Hippocampal formation (tissue), 2 donors: ENCODE results near the gene ZNF79.
"Not testable (repeated sequence)": the region's sequence is repeated elsewhere in the genome, so short reads cannot be mapped to it uniquely, and the experiment has no call there.

ENCODE experiments used
- DNase-seq, 2 donors: peaks; one replicate each; lab custom pipeline; 2025; lab: John Stamatoyannopoulos, UW

Gene ZNF79

GRCh38 chr9:127455324-127455992 lies 31.3 kb downstream of the ZNF79 start:
- no peak for DNase-seq

- DNase-seq = no peak
Measured at GRCh38 chr9:127457191-127457878, 33.2 kb downstream of the ZNF79 start.

- DNase-seq = no peak
Measured at GRCh38 chr9:127458921-127459320, 34.7 kb downstream of the ZNF79 start.

DNA sequence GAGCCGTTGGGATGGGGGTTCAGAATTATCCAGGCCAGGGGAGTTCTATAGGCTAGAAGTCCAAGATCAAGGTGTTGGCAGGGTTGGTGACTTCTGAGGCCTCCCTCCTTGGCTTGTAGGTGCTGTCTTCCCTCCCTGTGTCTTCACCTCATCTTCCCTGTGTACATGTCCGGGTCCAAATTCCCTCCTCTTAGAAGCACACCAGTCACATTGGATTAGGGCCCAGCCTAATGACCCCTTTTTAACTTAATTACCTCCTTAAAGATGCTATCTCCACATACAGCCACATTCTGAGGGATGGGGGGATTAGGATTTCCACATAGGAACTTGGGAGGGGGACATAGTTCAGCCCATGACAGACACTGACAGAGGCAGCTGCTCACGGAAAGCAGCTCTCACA lies 39.2 kb downstream of the ZNF79 start:
- DNase-seq = no peak

- no peak for DNase-seq
Measured at GRCh38 chr9:127463911-127464310, 39.7 kb downstream of the ZNF79 start.

DNA sequence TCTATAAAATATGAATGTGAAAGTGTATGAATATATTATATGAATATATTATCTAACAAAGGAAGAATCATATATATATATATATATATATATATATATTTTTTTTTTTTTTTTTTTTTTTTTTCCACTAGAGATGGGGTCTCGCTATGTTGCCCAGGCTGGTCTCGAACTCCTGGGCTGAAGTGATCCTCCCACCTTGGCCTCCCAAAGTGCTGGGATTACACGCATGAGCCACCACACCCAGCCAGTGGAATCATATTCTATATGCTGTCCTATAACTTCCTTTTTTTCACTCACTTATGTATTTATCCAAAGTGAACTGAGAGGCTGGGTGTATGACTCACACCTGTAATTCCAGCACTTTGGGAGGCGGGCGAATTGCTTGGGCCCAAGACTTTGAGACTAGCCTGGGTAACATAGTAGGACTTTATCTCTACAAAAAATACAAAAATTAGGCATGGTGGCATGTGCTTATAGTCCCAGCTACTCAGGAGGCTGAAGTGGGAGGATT lies 42.3 kb downstream of the ZNF79 start:
- not testable (repeated sequence) for DNase-seq

- no peak for DNase-seq
Measured at GRCh38 chr9:127467621-127468020, 43.4 kb downstream of the ZNF79 start.

GRCh38 chr9:127470662-127471061 lies 46.5 kb downstream of the ZNF79 start:
- DNase-seq = no peak

DNA sequence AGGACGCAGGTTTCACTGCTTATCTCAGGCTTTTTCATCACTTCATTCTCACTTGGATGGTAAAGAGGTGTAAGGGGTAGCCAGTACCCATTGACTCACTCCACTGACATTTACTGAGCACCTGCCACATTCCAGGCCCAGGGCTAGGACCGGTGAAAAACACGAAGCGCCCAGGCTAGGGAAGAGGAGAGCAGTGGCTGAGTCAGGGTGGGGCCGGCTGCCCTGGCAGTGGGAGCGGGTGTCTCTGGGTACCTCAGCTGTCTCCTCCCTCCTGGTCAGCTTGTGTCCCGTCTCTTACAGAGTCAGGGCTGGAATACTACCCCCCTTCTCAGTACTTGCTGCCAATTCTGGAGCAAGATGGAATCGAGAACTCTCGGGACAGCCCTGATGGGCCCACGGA lies 49.3 kb downstream of the ZNF79 start:
- no peak for DNase-seq

- DNase-seq = no peak
Measured at GRCh38 chr9:127473932-127474331, 49.8 kb downstream of the ZNF79 start.

- DNase-seq = no peak
Measured at GRCh38 chr9:127474592-127474991, 50.4 kb downstream of the ZNF79 start.

DNA sequence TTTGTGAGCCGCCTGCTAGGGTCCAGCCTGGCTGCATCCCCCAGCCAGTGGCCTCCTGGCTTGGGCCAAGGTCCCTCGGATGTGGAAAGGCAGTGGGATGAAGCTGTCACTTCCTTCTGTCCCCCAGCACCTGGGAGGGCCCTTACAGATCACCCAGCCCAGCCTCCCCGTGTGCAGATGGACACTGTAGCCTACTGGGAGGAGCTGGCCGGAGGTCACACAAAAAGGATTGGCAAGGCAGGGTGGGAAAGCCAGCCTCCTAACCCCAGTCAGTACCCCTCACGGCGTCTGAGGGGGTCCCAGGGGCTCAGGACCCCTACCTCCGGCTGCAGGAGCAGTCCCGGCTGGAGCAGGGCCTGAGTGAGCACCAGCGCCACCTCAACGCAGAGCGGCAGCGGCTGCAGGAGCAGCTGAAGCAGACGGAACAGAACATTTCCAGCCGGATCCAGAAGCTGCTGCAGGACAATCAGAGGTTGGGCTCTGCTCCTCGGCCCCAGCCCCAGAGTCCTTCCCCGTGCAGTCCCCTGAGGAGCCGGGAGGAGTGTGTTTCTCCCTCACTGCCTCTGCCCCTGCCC lies 55.4 kb downstream of the ZNF79 start:
- DNase-seq = no peak

GRCh38 chr9:127482662-127483061 lies 58.5 kb downstream of the ZNF79 start:
- DNase-seq = no peak

GRCh38 chr9:127485995-127486394 lies 61.8 kb downstream of the ZNF79 start:
- DNase-seq = no peak

- DNase-seq = no peak
Measured at GRCh38 chr9:127488946-127489345, 64.8 kb downstream of the ZNF79 start.

DNA sequence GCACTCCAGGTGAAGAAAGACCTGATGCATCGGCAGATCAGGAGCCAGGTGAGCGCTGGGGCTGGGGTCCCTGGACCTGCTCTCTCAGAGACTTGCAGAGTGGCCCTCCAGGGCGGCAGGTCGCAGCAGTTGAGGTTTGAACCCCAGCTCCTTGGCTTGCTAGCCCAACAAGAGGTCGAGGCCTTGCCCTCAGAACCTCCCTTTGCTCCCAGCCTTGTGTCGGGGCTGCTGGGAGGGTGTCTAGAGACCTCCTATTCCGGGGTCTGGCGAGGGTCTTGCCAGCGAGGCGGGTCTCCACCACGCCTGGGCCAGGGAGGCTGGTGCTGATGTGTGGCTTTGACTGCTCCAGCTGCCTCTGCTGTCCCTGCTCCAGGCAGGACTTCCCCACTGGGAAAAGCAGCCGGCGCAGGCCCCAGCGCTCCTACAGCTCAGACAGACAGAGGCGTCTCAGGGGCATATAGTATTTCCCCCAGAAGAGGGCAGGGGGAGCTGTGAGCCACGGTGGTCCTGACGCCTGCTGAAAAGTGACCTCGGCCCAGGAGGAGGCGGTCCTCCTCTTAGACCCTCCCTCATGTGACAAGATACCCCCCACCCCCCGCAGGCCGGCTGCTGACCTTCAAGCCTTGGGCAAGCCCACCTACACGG lies 65.4 kb downstream of the ZNF79 start:
- no peak for DNase-seq

- DNase-seq = no peak
Measured at GRCh38 chr9:127490535-127491230, 66.5 kb downstream of the ZNF79 start.

- no peak for DNase-seq
Measured at GRCh38 chr9:127491516-127491915, 67.3 kb downstream of the ZNF79 start.

DNA sequence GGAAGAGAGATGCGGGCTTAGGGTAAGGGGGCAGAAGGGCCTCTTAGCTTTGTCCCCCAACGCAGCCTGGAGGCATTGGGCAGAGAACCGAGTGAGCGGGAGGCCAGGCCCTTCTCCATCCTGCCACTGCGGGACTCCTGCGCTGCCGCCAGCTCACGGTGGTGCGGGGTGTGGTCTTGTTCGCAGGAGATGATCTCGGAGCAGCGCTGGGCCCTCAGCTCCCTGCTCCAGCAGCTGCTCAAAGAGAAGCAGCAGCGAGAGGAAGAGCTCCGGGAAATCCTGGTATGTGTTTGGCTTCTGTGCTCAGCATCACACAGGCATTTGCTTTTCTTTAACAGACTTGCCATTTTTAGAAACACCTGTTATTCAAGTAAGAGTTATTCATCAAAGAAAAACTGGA lies 68.4 kb downstream of the ZNF79 start:
- DNase-seq = no peak

DNA sequence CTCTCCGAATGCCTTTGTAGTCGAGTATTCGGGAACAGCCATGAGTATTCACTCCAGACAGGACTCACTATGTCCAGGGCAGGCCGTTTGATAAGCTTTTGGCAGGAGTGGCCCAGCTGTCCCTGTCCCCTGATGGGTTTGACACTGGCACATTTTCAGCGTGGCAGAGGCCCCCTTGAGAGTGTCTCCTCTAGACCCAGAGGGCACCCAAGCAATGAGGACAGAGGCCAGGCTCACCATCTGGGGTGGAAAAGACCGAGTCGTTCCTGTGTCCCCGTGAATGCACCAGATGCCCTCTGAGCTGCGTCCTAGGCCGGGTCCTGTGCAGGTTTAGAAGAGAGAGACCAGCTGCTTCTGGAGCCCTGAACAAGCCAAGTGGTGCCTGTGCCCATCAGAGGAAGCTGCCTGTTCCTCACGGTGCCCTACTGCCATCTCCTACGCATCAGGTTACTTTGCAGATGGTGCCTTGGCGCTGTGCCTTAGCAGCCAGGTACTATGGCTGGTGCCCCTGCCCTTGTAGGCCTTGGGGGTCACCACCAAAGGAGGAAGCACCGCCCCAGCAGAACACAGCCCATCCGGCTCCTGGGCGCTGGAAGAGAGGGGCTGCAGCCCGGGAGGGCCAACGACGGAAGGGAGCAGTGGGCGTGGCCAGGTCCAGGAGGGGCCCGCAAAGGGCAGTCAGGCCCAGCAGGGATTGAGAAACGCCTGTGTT lies 69.6 kb downstream of the ZNF79 start:
- DNase-seq = no peak

DNA sequence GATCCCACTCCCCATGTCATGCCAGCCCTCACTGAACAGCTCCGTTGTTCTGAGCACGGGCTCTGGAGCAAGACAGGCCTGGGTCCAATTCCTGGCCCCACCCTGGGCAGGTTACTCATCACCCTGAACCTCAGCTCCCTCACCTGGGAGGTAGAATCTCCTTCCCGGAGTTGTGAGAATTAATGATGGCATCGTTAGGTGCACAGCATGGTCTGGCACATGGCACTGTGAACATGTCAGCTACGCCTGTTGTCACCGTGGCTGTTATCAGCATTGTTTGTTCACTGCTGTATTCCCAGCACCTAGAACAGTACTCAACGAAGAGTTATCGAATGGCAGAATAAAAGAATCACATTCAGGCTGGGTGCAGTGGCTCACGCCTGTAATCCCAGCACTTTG lies 70.1 kb downstream of the ZNF79 start:
- DNase-seq = no peak
